ENCODE measurements around the gene JPH2.
A peak's percentile ranks its signal among the peaks of the same experiment; 100 is the strongest.

Gene JPH2

GRCh38 chr20:44123874-44124535 is 63.0 kb downstream of the JPH2 start:
- Histone ChIP-seq H3K4me1 (ENCODE audit: control insufficient read depth, insufficient read depth, low read length) (peaks cover 49% of the 10 kb centered on the region), H3K27ac (ENCODE audit: low read length) (peak overlapping the region; percentile 64), H3K4me3 (ENCODE audit: low read length in 2 of 2) (peak overlapping the region in 1 of 2 donors; percentile 15), H3K9me3 (ENCODE audit: control insufficient read depth in 2 of 2, low read length in 2 of 2) (no peaks in the 10 kb centered on the region), H3K36me3 (ENCODE audit: control insufficient read depth in 2 of 2, insufficient read depth in 2 of 2, low read length in 2 of 2) (peaks cover 0 to 6% of the 10 kb centered on the region in 2 donors), H3K9ac (ENCODE audit: low read length in 2 of 2) (no peak overlapping the region), H3K27me3 (ENCODE audit: control insufficient read depth in 1 of 2, insufficient read depth in 2 of 2, low read length in 2 of 2) (no peaks in the 10 kb centered on the region)

GRCh38 chr20:44123251-44123650 is 63.7 kb downstream of the JPH2 start:
- no peaks in the 10 kb centered on the region for H3K27me3 ChIP-seq (ENCODE audit: control insufficient read depth in 1 of 2, insufficient read depth in 2 of 2, low read length in 2 of 2)
- H3K4me1 ChIP-seq (ENCODE audit: control insufficient read depth, insufficient read depth, low read length): peaks cover 51% of the 10 kb centered on the region
- peak overlapping the region in 1 of 2 donors; percentile 29 for H3K9ac ChIP-seq (ENCODE audit: low read length in 2 of 2)
- no peaks in the 10 kb centered on the region for H3K9me3 ChIP-seq (ENCODE audit: control insufficient read depth in 2 of 2, low read length in 2 of 2)
- H3K4me3 ChIP-seq (ENCODE audit: low read length in 2 of 2): peak overlapping the region in 1 of 2 donors; percentile 29
- H3K36me3 ChIP-seq (ENCODE audit: control insufficient read depth in 2 of 2, insufficient read depth in 2 of 2, low read length in 2 of 2): peaks cover 0 to 6% of the 10 kb centered on the region in 2 donors
- peak overlapping the region; percentile 64 for H3K27ac ChIP-seq (ENCODE audit: low read length)

GRCh38 chr20:44120676-44121425 is 66.1 kb downstream of the JPH2 start:
- H3K27ac ChIP-seq (ENCODE audit: low read length): peak overlapping the region; percentile 31
- H3K4me1 ChIP-seq (ENCODE audit: control insufficient read depth, insufficient read depth, low read length): peaks cover 69% of the 10 kb centered on the region
- H3K4me3 ChIP-seq (ENCODE audit: low read length in 2 of 2): no peak overlapping the region
- no peaks in the 10 kb centered on the region for H3K27me3 ChIP-seq (ENCODE audit: control insufficient read depth in 1 of 2, insufficient read depth in 2 of 2, low read length in 2 of 2)
- H3K9ac ChIP-seq (ENCODE audit: low read length in 2 of 2): no peak overlapping the region
- H3K36me3 ChIP-seq (ENCODE audit: control insufficient read depth in 2 of 2, insufficient read depth in 2 of 2, low read length in 2 of 2): peaks cover 2 to 7% of the 10 kb centered on the region in 2 donors
- no peaks in the 10 kb centered on the region for H3K9me3 ChIP-seq (ENCODE audit: control insufficient read depth in 2 of 2, low read length in 2 of 2)

GRCh38 chr20:44118185-44119033 is 68.6 kb downstream of the JPH2 start:
- Histone ChIP-seq H3K27ac (ENCODE audit: low read length) (no peak overlapping the region), H3K4me1 (ENCODE audit: control insufficient read depth, insufficient read depth, low read length) (peaks cover 70% of the 10 kb centered on the region), H3K36me3 (ENCODE audit: control insufficient read depth in 2 of 2, insufficient read depth in 2 of 2, low read length in 2 of 2) (peaks cover 8 to 13% of the 10 kb centered on the region in 2 donors), H3K27me3 (ENCODE audit: control insufficient read depth in 1 of 2, insufficient read depth in 2 of 2, low read length in 2 of 2) (no peaks in the 10 kb centered on the region), H3K9me3 (ENCODE audit: control insufficient read depth in 2 of 2, low read length in 2 of 2) (no peaks in the 10 kb centered on the region), H3K4me3 (ENCODE audit: low read length in 2 of 2) (no peak overlapping the region), H3K9ac (ENCODE audit: low read length in 2 of 2) (no peak overlapping the region)

GRCh38 chr20:44117296-44118184 is 69.4 kb downstream of the JPH2 start:
- peak overlapping the region; percentile 55 for H3K27ac ChIP-seq (ENCODE audit: low read length)
- no peak overlapping the region for H3K4me3 ChIP-seq (ENCODE audit: low read length in 2 of 2)
- no peaks in the 10 kb centered on the region for H3K9me3 ChIP-seq (ENCODE audit: control insufficient read depth in 2 of 2, low read length in 2 of 2)
- H3K9ac ChIP-seq (ENCODE audit: low read length in 2 of 2): no peak overlapping the region
- H3K27me3 ChIP-seq (ENCODE audit: control insufficient read depth in 1 of 2, insufficient read depth in 2 of 2, low read length in 2 of 2): no peaks in the 10 kb centered on the region
- H3K4me1 ChIP-seq (ENCODE audit: control insufficient read depth, insufficient read depth, low read length): peaks cover 70% of the 10 kb centered on the region
- peaks cover 9 to 13% of the 10 kb centered on the region in 2 donors for H3K36me3 ChIP-seq (ENCODE audit: control insufficient read depth in 2 of 2, insufficient read depth in 2 of 2, low read length in 2 of 2)

GRCh38 chr20:44115762-44116644 is 71.0 kb downstream of the JPH2 start:
- Histone ChIP-seq H3K27me3 (ENCODE audit: control insufficient read depth in 1 of 2, insufficient read depth in 2 of 2, low read length in 2 of 2) (no peaks in the 10 kb centered on the region), H3K9ac (ENCODE audit: low read length in 2 of 2) (peak overlapping the region in 1 of 2 donors; percentile 13), H3K9me3 (ENCODE audit: control insufficient read depth in 2 of 2, low read length in 2 of 2) (no peaks in the 10 kb centered on the region), H3K27ac (ENCODE audit: low read length) (peak overlapping the region; percentile 62), H3K4me3 (ENCODE audit: low read length in 2 of 2) (peak overlapping the region in 1 of 2 donors; percentile 15), H3K4me1 (ENCODE audit: control insufficient read depth, insufficient read depth, low read length) (peaks cover 70% of the 10 kb centered on the region), H3K36me3 (ENCODE audit: control insufficient read depth in 2 of 2, insufficient read depth in 2 of 2, low read length in 2 of 2) (peaks cover 10 to 13% of the 10 kb centered on the region in 2 donors)

GRCh38 chr20:44115181-44115580 is 71.8 kb downstream of the JPH2 start:
- H3K9ac ChIP-seq (ENCODE audit: low read length in 2 of 2): no peak overlapping the region
- H3K4me3 ChIP-seq (ENCODE audit: low read length in 2 of 2): no peak overlapping the region
- peak overlapping the region; percentile 62 for H3K27ac ChIP-seq (ENCODE audit: low read length)
- H3K9me3 ChIP-seq (ENCODE audit: control insufficient read depth in 2 of 2, low read length in 2 of 2): no peaks in the 10 kb centered on the region
- H3K4me1 ChIP-seq (ENCODE audit: control insufficient read depth, insufficient read depth, low read length): peaks cover 68% of the 10 kb centered on the region
- H3K36me3 ChIP-seq (ENCODE audit: control insufficient read depth in 2 of 2, insufficient read depth in 2 of 2, low read length in 2 of 2): peaks cover 10 to 13% of the 10 kb centered on the region in 2 donors
- H3K27me3 ChIP-seq (ENCODE audit: control insufficient read depth in 1 of 2, insufficient read depth in 2 of 2, low read length in 2 of 2): no peaks in the 10 kb centered on the region

GRCh38 chr20:44113618-44114376 is 73.2 kb downstream of the JPH2 start:
- Histone ChIP-seq H3K27me3 (ENCODE audit: control insufficient read depth in 1 of 2, insufficient read depth in 2 of 2, low read length in 2 of 2) (no peaks in the 10 kb centered on the region), H3K9me3 (ENCODE audit: control insufficient read depth in 2 of 2, low read length in 2 of 2) (no peaks in the 10 kb centered on the region), H3K27ac (ENCODE audit: low read length) (peak overlapping the region; percentile 62), H3K9ac (ENCODE audit: low read length in 2 of 2) (peak overlapping the region in 1 of 2 donors; percentile 29), H3K4me1 (ENCODE audit: control insufficient read depth, insufficient read depth, low read length) (peaks cover 67% of the 10 kb centered on the region), H3K36me3 (ENCODE audit: control insufficient read depth in 2 of 2, insufficient read depth in 2 of 2, low read length in 2 of 2) (peaks cover 14 to 18% of the 10 kb centered on the region in 2 donors), H3K4me3 (ENCODE audit: low read length in 2 of 2) (no peak overlapping the region)

All from stomach smooth muscle (tissue), 2 donors.